ENCODE results near the gene EPAS1.

Gene EPAS1

GRCh38 chr2:46367286-46367685 lies 70.1 kb downstream of the EPAS1 start:
- DNase-seq, result no peak

- DNase-seq, result no peak
Measured at GRCh38 chr2:46368401-46368800, 71.2 kb downstream of the EPAS1 start.

DNA sequence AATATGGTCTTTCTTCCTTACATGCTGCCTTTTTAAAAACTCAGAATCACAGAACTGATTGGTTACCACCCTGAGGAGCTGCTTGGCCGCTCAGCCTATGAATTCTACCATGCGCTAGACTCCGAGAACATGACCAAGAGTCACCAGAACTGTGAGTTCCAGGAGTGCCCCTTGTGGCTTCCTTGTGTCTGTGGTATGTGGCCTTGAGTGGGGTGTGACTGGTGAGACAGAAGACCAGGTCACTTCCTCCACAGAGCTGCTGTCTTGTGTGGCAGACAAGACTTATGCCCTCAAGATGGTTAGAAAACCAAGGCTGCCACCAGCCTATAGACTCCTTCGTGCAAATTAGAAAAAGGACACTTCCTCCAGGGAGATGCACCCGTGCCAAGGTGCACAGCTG lies 72.6 kb downstream of the EPAS1 start:
- peak; percentile 12 for DNase-seq

- DNase-seq, result no peak
Measured at GRCh38 chr2:46371854-46372253, 74.6 kb downstream of the EPAS1 start.

DNA sequence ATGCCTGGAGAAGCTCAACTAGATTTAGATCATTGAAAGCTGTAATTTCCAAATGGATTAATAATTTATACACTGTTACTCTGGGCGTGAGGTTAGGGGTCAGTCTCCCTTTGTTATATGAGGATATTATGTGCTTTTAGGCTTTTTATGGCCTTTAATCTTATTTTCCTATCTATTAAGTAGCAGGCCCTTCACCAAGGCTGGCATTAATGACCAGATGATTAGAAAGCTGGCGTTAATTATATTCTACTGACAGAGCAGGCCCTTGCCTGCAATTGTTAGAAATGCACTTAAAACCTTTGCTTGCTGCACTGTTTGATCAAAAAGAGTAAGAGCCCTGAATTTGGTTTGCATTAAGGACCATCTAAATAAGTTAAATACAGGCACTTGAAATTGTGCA lies 75.3 kb downstream of the EPAS1 start:
- no peak for DNase-seq

DNA sequence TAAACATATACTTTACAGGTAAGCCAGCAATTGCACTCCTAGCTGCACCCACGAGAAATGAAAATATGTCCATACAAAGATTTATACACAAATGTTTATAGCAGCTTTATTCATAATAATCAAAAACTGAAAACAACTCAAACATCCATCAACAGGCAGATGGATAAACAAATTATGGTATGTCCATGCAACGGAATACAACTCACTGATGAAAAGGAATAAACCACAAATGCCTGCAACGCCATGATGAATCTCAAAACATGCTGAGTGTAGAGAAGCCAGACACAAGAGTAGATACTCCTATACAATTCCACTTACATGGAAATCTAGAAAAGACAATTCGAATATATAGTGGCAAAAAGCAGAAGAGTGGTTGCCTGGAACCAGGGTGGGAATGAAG lies 76.0 kb downstream of the EPAS1 start:
- no peak for DNase-seq

- DNase-seq, result no peak
Measured at GRCh38 chr2:46375566-46376125, 78.4 kb downstream of the EPAS1 start.

- DNase-seq, result no peak
Measured at GRCh38 chr2:46376586-46376985, 79.4 kb downstream of the EPAS1 start.

- DNase-seq, result no peak
Measured at GRCh38 chr2:46377101-46377581, 79.9 kb downstream of the EPAS1 start.

DNA sequence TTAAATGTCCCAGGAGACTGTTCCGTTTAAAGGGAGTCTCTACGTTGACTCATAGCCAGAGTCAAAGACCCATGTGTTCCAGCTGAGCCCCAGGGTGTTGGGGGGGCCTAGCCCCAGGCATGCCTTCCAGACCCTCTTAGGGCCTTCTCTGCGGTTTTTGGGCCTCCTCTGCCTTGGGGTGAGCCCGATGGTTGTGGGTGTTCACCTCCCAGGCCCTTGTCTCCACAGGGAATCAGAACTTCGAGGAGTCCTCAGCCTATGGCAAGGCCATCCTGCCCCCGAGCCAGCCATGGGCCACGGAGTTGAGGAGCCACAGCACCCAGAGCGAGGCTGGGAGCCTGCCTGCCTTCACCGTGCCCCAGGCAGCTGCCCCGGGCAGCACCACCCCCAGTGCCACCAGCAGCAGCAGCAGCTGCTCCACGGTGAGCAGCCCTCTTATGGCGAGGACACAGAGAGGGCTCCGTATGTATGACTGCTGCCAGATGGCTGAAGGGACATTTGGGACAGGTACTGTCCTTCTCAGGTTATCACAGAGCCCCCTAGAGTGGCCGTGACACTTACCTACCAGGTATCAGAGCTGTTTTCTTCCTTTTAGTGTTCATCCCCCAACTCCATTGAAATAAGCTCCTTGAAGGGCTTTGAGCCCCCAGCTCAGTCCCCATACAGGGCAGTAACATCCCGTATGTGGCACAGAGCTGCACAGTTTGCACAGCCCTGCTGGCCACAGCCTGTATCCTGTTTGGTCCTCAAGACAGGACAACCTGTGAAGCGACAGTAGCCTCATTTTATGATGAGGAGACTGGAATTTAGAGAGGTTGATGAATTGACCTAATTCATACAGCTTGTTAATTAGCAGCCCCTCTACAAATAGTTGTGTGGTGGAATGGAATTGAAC lies 80.7 kb downstream of the EPAS1 start:
- DNase-seq, result no peak

DNA sequence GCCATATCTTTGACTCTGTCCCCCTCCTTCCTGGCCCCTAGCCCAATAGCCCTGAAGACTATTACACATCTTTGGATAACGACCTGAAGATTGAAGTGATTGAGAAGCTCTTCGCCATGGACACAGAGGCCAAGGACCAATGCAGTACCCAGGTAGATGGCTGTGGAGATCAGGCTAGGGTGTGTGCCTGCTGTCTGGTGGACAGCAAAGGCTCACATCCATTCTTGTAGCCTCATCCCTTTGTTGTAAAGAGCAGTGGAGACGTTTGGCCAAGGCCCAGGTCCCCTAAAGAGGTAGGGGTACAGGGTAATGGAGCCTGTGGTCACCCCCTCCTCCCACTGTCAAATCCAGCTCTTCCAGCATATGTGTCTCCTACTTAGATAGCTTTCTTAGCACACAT lies 81.4 kb downstream of the EPAS1 start:
- no peak for DNase-seq

DNA sequence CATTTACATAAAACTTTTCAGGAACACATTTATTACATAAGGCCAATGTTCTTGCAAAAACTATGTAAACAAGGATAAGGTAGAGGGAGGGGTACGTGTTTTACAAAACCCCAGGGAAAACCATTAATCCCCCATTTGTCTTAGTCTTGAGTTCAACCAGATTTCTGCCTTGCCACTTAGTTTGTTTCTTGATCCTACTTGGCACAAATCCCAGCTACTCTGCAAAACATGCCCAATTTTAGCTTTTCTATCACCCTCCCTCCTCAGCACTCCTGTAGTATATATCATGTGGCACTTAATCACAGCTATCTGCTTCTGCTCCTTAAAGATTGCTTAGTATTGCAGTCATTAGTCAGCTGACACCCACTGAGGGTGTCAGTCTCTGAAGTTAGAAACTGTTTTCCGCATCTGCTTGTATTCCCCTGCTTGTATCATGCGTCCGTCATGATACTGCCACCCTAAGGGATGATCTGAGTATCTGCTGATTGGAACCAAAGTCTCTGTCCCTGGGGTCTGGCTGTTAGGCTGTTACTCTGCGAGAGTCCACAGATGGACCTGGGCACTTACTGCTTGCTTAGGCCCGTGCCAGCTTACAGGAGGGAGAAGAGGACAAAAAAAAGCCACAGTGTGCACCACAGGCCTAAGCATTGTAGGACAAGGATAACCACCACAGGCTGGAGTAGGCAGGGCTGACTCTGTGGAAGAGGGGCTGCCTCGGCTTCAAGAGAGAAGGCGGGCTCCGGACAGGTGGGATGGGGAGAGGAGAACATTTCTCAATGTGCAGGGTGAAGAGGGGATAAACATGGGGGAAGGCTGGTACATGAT lies 82.2 kb downstream of the EPAS1 start:
- DNase-seq, result no peak

GRCh38 chr2:46380038-46380940 lies 83.1 kb downstream of the EPAS1 start:
- no peak for DNase-seq

DNA sequence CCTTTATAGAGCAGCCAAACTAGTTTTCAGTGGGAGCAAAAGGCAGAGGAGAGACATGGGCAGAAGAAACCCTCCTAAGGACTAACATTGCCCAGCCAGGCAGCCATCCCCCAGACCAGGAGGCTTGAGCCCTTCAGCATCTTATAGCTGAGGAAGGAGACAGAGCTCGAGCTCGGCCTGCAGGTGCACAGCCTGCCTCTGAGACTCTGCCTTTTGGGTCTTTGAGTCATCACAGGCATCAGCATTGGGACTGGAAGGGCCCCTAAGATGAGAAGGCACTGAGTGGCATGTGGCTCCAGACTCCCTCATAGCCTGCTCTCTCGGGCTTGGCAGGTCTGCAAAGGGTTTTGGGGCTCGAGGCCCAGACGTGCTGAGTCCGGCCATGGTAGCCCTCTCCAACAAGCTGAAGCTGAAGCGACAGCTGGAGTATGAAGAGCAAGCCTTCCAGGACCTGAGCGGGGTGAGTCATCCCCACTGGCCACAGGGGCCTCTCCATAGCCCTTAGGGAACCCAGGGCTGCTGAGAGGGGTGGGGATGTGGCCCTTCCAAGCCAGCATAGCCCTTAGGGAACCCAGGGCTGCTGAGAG lies 84.1 kb downstream of the EPAS1 start:
- no peak for DNase-seq

- DNase-seq, result no peak
Measured at GRCh38 chr2:46381871-46382270, 84.7 kb downstream of the EPAS1 start.

DNA sequence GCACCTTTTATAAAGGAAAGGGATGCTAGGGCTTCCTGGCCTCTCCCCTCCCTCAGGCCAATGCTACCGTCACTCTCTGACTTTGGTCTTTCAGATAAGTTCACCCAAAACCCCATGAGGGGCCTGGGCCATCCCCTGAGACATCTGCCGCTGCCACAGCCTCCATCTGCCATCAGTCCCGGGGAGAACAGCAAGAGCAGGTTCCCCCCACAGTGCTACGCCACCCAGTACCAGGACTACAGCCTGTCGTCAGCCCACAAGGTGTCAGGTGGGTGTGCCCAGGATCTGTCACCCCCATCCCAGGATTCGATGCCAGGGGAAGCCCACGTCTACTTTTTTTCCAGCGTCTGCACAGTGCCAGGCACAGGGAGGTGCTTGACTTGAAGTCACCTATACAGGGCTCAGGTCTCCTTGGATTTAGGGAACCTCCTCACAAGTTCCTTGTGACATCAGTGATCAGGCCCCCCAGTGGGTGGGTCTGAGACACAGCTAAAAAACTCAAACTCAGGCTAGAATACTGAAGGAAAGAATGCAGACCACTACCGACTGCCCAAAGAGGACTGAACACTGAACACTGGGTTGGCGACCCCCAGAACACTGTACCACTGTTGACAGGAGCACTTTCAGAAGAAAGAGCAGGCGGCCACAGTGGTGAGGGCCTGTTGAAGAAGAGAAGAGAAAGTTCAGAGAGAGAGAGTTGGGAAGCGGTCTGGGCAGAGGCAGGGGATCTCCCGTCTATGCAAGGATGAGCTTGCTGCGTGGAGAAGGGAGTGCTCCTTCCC lies 85.3 kb downstream of the EPAS1 start:
- DNase-seq, result no peak

- DNase-seq, result no peak
Measured at GRCh38 chr2:46383113-46383395, 85.8 kb downstream of the EPAS1 start.

DNA sequence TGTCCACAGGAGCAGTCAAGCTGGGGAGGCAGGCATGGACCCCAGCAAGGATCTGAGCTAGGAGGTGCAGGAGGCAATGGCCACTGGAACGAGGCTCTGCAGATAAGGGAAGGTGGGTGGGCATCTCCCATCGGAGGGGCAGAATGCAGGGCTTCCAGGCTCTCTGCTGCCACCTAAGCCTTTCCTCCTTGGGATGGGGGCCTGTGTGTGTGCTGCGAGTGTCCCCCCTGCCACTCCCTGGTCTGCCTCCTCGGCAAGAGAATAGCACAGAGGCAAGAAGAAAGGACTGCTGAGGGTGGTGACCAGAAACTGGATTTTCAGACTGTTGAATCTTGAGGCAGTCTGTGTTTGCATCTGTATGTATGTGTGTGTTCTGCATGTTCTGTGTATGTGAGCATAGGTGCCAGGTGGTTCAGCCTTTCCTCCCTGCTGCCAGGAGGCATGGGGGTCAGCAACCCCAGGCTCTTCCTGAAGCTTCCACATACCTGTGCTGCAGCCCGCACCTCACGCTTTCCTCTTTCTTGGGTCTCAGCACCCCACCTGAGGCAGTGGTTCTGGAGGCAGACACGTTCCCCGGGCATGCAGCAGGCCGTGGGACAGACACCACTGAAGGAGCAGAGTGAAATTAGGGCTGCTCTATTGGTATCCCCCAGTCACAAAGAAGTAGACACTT lies 86.7 kb downstream of the EPAS1 start:
- no peak for DNase-seq

- DNase-seq, result no peak
Measured at GRCh38 chr2:46384457-46384815, 87.2 kb downstream of the EPAS1 start.

- DNase-seq, result no peak
Measured at GRCh38 chr2:46385786-46386577, 88.8 kb downstream of the EPAS1 start.
